Smooth muscle cell (in vitro differentiated cells): ENCODE results near the gene HDHD2. TPM values are rescaled to one million over a fixed set of nuclear protein-coding genes. Genes with fewer than 3 reads are reported as not detected.

Experiments used
- DNase-seq: peaks from one replicate; lab custom pipeline; 2025; ENCODE audit not compliant: unreplicated experiment; lab: John Stamatoyannopoulos, UW
- H2AFZ ChIP-seq: fragments of 200-600 bp; sonication (generic); 2 replicates; pipeline ENCODE4 v1.6.0; 2016; ENCODE audit warnings: antibody characterized with exemption, low read depth, mild to moderate bottlenecking
- H3F3A ChIP-seq: fragments of 200-600 bp; sonication (generic); 2 replicates; pipeline ENCODE4 v1.6.0; 2017; ENCODE audit warnings: antibody characterized with exemption, low read depth
- H3K27ac ChIP-seq: fragments of 200-600 bp; sonication (generic); 2 replicates; pipeline ENCODE4 v1.5.1; 2016; ENCODE audit warnings: low read depth, mild to moderate bottlenecking
- H3K27me3 ChIP-seq: fragments of 200-600 bp; sonication (generic); 2 replicates; pipeline ENCODE4 v1.6.1; 2016; ENCODE audit warnings: low read depth, mild to moderate bottlenecking
- H3K36me3 ChIP-seq: fragments of 200-600 bp; sonication (generic); 2 replicates; pipeline ENCODE4 v1.5.1; 2016; ENCODE audit warnings: low read depth
- H3K4me1 ChIP-seq: fragments of 200-600 bp; sonication (generic); 2 replicates; pipeline ENCODE4 v1.5.1; 2016; ENCODE audit warnings: low read depth
- H3K4me2 ChIP-seq: fragments of 200-600 bp; sonication (generic); 2 replicates; pipeline ENCODE4 v1.6.0; 2016; ENCODE audit warnings: mild to moderate bottlenecking
- H3K4me3 ChIP-seq: fragments of 200-600 bp; sonication (generic); 2 replicates; pipeline ENCODE4 v1.5.1; 2016; ENCODE audit warnings: mild to moderate bottlenecking
- H3K79me2 ChIP-seq: fragments of 200-600 bp; sonication (generic); 2 replicates; pipeline ENCODE4 v1.6.0; 2016; ENCODE audit warnings: low read depth, mild to moderate bottlenecking
- H3K9ac ChIP-seq: fragments of 200-600 bp; sonication (generic); 2 replicates; pipeline ENCODE4 v1.6.0; 2016; ENCODE audit warnings: low read depth
- H3K9me3 ChIP-seq: fragments of 200-600 bp; sonication (generic); replicated peaks from 2 replicates; pipeline ENCODE4 v1.5.1; 2016; ENCODE audit warnings: low read depth
- H4K20me1 ChIP-seq: fragments of 200-600 bp; sonication (generic); 2 replicates; pipeline ENCODE4 v1.6.0; 2016; ENCODE audit warnings: low read depth
- WGBS: methylation state at CpG from one replicate; pipeline ENCODE4 v1.1.7; 2016; ENCODE audit warnings: low lambda C conversion rate; 5-methylcytosine and 5-hydroxymethylcytosine counted together
- polyA plus RNA-seq: library from polyadenylated mRNA; unstranded; fragments of >200 nt; fragmentation: Nextera tagmentation; extraction: Ambion mirVana; gene quantifications from 2 replicates; pipeline ENCODE4 v1.2.1, GENCODE V29; 2016
- small RNA-seq: library from RNA; depleted of rRNA; stranded (forward); fragments of <200 nt; gene quantifications from one replicate; pipeline ENCODE3, GENCODE V24; 2014
- total RNA-seq: library from RNA; depleted of rRNA; stranded (reverse); fragments of >200 nt; gene quantifications from 2 replicates; pipeline ENCODE4 v1.2.3, GENCODE V29; 2014
- TF ChIP-seq, protein P1 (sequence below): fragments of 200-600 bp; sonication (generic); IDR thresholded peaks from 2 replicates; pipeline ENCODE4 v1.5.1; 2017; ENCODE audit warnings: borderline replicate concordance, mild to moderate bottlenecking, antibody characterized with exemption; ENCODE audit not compliant: insufficient read depth, poor library complexity, severe bottlenecking

Gene HDHD2
- total and polyA plus RNA-seq, 2 experiments from 2014 or later = 14.9 to 20.6 TPM

DNA sequence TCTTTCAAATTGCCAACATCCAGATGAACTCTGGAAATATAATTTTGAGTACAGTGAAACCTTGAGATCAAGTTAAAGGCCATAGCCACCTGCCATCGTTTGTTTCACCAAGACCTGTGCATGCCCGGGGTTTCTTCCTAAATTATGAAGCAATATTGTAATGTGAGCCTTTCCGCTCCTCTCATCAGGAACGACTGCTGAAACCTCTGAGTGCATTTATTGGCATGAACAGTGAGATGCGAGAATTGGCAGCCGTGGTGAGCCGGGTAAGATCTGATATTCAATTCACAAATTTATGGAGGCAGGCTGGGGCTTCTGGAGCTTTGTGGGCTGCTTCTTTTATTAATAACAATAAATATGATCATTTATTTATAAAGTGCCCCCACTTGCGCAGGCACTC, 87.2 kb downstream of the HDHD2 start:
- Histone ChIP-seq H4K20me1 (no peaks in the 10 kb centered on the region), H3K27me3 (no peaks in the 10 kb centered on the region), H3F3A (no peaks in the 10 kb centered on the region), H2AFZ (no peak overlapping the region), H3K36me3 (no peaks in the 10 kb centered on the region), H3K4me2 (no peak overlapping the region), H3K4me1 (no peaks in the 10 kb centered on the region), H3K9me3 (no peaks in the 10 kb centered on the region), H3K79me2 (no peaks in the 10 kb centered on the region), H3K4me3 (no peak overlapping the region), H3K9ac (no peak overlapping the region), H3K27ac (no peak overlapping the region)
- 95% methylated on average over 8 of the region's 8 CpGs for WGBS
- DNase-seq = no peak
- TF ChIP-seq, protein P1, sequence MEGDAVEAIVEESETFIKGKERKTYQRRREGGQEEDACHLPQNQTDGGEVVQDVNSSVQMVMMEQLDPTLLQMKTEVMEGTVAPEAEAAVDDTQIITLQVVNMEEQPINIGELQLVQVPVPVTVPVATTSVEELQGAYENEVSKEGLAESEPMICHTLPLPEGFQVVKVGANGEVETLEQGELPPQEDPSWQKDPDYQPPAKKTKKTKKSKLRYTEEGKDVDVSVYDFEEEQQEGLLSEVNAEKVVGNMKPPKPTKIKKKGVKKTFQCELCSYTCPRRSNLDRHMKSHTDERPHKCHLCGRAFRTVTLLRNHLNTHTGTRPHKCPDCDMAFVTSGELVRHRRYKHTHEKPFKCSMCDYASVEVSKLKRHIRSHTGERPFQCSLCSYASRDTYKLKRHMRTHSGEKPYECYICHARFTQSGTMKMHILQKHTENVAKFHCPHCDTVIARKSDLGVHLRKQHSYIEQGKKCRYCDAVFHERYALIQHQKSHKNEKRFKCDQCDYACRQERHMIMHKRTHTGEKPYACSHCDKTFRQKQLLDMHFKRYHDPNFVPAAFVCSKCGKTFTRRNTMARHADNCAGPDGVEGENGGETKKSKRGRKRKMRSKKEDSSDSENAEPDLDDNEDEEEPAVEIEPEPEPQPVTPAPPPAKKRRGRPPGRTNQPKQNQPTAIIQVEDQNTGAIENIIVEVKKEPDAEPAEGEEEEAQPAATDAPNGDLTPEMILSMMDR = no peak

DNA sequence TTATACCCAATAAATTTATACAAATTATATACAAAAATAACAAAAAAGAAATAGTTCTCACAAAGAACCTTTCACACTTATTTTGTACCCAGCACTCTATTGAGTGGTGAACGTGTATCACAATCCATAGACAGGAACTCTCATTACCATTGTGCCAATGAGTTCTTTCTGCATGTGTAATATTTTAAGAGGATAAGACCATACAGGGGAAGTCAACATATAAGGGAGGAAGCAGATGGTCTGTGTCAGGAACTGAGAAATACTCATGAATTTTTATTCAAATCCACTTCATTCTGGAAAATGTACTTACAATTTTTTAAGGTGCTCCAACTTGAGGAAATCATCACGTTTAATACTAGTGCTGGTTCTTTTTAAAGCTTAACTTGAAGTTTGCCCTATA, 87.8 kb downstream of the HDHD2 start:
- Histone ChIP-seq H3K4me3 (no peak overlapping the region), H2AFZ (no peak overlapping the region), H3K36me3 (no peaks in the 10 kb centered on the region), H3F3A (no peaks in the 10 kb centered on the region), H3K79me2 (no peaks in the 10 kb centered on the region), H3K4me1 (no peaks in the 10 kb centered on the region), H3K9ac (no peak overlapping the region), H3K27ac (no peak overlapping the region), H3K27me3 (no peaks in the 10 kb centered on the region), H3K4me2 (no peak overlapping the region), H4K20me1 (no peaks in the 10 kb centered on the region), H3K9me3 (no peaks in the 10 kb centered on the region)
- no peak for DNase-seq
- 85% methylated on average over 2 of the region's 2 CpGs for WGBS
- TF ChIP-seq, protein P1 = no peak

Small RNA genes lying within 50 kb of the gene (small RNA-seq; reads per million reads assigned to genes)
- gene AC012254.4 = not detected

Other genes with a start within 250 kb of the HDHD2 start
- gene PIAS2, start 233.0 kb downstream of the HDHD2 start, total RNA-seq = 22.0 and 26.6 TPM in 2 replicates
- 15.7 and 22.8 TPM in 2 replicates for gene PIAS2, start 233.0 kb downstream of the HDHD2 start, polyA plus RNA-seq
- 0.31 and 2.5 TPM in 2 replicates for gene KATNAL2, start 232.9 kb downstream of the HDHD2 start, total RNA-seq
- 2.1 and 2.5 TPM in 2 replicates for gene KATNAL2, start 232.9 kb downstream of the HDHD2 start, polyA plus RNA-seq
- gene ELOA2, start 114.9 kb downstream of the HDHD2 start, total RNA-seq = not detected in 2 replicates
- not detected in 2 replicates for gene ELOA2, start 114.9 kb downstream of the HDHD2 start, polyA plus RNA-seq
- 35.8 and 43.2 TPM in 2 replicates for gene IER3IP1, start 25.9 kb upstream of the HDHD2 start, total RNA-seq
- gene IER3IP1, start 25.9 kb upstream of the HDHD2 start, polyA plus RNA-seq = 38.3 and 39.9 TPM in 2 replicates
- not detected in 2 replicates for gene SKOR2, start 101.2 kb upstream of the HDHD2 start, total RNA-seq
- gene SKOR2, start 101.2 kb upstream of the HDHD2 start, polyA plus RNA-seq = not detected in 2 replicates